Stimulated activated CD8-positive, alpha-beta memory T cell treated with anti-CD3 and anti-CD28 coated beads, Interleukin-7, amount 100 ng/mL, for 4 hours (primary cell): ENCODE data around the gene SPOCK2.
"Not testable (repeated sequence)": the region's sequence is repeated elsewhere in the genome, so short reads cannot be mapped to it uniquely, and the experiment has no call there.

Experiments used
- DNase-seq, 2 donors: peaks; one replicate each; pipeline ENCODE4 v3.0.0-alpha.2; 2020; ENCODE audit warnings: low read depth in 2 of 2

Gene SPOCK2

GRCh38 chr10:72032409-72033162 is 55.8 kb downstream of the SPOCK2 start:
- not testable (repeated sequence) for DNase-seq

- DNase-seq = no peak
Measured at GRCh38 chr10:72031706-72032105, 56.6 kb downstream of the SPOCK2 start.

GRCh38 chr10:72030762-72031543 is 57.4 kb downstream of the SPOCK2 start:
- no peak for DNase-seq

GRCh38 chr10:72029414-72029813 is 58.9 kb downstream of the SPOCK2 start:
- no peak for DNase-seq

GRCh38 chr10:72027498-72027897 is 60.9 kb downstream of the SPOCK2 start:
- no peak for DNase-seq

GRCh38 chr10:72026278-72027111 is 61.9 kb downstream of the SPOCK2 start:
- no peak for DNase-seq

- no peak for DNase-seq
Measured at GRCh38 chr10:72025832-72026231, 62.5 kb downstream of the SPOCK2 start.

GRCh38 chr10:72025400-72025799 is 63.0 kb downstream of the SPOCK2 start:
- DNase-seq = no peak

GRCh38 chr10:72024596-72024995 is 63.8 kb downstream of the SPOCK2 start:
- no peak for DNase-seq

- no peak for DNase-seq
Measured at GRCh38 chr10:72022228-72022627, 66.1 kb downstream of the SPOCK2 start.

- DNase-seq = no peak
Measured at GRCh38 chr10:72020914-72021809, 67.2 kb downstream of the SPOCK2 start.

- no peak for DNase-seq
Measured at GRCh38 chr10:72019085-72019876, 69.1 kb downstream of the SPOCK2 start.

GRCh38 chr10:72016608-72017300 is 71.6 kb downstream of the SPOCK2 start:
- DNase-seq = no peak

GRCh38 chr10:72015841-72016240 is 72.5 kb downstream of the SPOCK2 start:
- DNase-seq = no peak

GRCh38 chr10:72014785-72015480 is 73.4 kb downstream of the SPOCK2 start:
- no peak for DNase-seq

GRCh38 chr10:72014197-72014596 is 74.2 kb downstream of the SPOCK2 start:
- DNase-seq = no peak

GRCh38 chr10:72013202-72013945 is 75.0 kb downstream of the SPOCK2 start:
- no peak for DNase-seq

GRCh38 chr10:72012796-72013195 is 75.6 kb downstream of the SPOCK2 start:
- DNase-seq = no peak
